ENCODE results near the gene CRP.

GRCh38 chr1:159743651-159744410, 29.4 kb upstream of the CRP start:
- TF ChIP-seq POLR2A (IDR thresholded peaks at IDR 0.05) (no peak), CTCF (IDR thresholded peaks at IDR 0.05) (no peak)

Data from testis (tissue), 2 donors.